NCI-H526 (cell line): ENCODE data around the gene SWI5.
A peak's percentile ranks its signal among the peaks of the same experiment; 100 is the strongest.
"Not testable (repeated sequence)": the region's sequence is repeated elsewhere in the genome, so short reads cannot be mapped to it uniquely, and the experiment has no call there.

Source experiments
- DNase-seq, 2 experiments: peaks; one replicate each; lab custom pipeline; 2025; lab: John Stamatoyannopoulos, UW

The SWI5 gene

GRCh38 chr9:128276008-128276573 lies at the start of gene SWI5:
Gene SWI5 (plus strand): TSS chr9:128276276.
- peak; percentile 89 to 98 for DNase-seq

DNA sequence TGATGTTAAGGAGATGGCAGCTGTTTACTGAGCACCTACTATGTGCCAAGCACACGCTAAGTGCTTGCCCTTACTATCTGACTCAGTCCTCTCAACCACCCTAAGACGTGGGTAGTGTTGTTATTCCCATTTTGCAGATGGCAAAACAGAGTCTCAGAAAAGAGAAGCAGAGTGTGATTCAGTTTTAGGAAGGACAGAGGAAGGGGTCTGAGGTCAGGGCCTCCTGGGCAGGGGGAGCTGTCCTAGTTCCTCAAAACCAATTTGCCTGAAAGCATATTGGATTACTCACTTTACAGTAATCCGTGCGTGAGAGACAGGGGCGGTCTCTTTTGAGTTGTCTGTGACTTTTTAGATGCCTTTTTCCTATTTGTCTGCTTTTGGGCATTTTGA lies 49.7 kb upstream of the SWI5 start:
- no peak for DNase-seq

DNA sequence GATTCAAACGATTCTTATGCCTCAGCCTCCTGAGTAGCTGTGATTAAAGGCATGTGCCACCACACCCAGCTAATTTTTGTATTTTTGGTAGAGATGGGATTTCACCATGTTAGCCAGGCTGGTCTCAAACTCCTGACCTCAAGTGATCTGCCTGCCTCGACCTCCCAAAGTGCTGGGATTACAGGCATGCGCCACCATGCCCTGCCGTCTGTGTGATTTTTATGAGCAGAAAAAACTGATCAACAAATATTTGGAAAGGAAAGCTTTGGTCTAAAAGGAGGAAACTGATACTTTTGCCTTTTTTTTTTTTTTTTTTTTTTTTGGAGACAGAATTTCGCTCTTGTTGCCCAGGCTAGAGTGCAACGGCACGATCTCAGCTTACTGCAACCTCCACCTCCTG lies 45.2 kb upstream of the SWI5 start:
- not testable (repeated sequence) for DNase-seq

DNA sequence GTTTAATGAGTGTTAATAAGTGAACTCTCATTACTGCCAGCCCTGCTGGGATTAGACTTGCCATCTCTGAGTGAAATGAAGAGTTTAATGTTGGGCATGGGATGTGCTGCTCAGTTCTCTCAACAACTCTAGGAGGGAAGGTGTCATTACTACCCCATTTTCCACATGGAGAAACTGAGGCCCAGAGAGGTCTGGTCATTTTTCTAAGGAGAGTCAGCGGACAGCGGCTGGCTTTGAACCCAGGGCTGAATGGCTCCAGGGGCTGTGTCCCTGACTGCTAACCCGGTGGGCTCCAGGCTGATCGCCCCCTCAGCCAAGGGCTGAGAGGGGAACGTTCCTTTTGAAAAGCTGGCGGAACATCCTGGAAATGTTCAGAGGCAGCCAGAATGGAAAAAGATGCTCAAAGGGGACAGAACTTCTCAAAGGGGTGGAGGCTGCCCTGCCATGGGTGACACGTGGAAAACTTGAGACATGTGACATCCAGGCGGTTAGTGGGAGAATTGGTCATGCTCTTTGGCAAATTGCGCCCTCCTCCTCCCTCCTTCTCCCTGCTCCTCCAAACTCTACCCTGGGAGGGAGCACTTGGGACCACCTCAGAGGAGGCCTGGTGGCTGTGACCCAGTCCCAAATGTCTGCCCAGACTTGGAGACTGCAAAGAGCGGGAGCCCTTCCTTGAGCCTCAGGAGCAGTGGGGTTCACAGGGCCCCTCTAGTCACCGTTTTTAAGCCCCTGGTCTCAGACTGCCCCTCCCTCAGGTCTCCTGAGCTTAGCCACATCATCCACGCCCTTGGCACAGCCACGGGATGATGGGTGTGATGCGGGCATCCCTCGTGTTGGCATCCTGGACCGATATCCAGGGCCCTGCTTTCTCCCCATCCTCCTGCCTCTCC lies 44.2 kb upstream of the SWI5 start:
- DNase-seq, result no peak

DNA sequence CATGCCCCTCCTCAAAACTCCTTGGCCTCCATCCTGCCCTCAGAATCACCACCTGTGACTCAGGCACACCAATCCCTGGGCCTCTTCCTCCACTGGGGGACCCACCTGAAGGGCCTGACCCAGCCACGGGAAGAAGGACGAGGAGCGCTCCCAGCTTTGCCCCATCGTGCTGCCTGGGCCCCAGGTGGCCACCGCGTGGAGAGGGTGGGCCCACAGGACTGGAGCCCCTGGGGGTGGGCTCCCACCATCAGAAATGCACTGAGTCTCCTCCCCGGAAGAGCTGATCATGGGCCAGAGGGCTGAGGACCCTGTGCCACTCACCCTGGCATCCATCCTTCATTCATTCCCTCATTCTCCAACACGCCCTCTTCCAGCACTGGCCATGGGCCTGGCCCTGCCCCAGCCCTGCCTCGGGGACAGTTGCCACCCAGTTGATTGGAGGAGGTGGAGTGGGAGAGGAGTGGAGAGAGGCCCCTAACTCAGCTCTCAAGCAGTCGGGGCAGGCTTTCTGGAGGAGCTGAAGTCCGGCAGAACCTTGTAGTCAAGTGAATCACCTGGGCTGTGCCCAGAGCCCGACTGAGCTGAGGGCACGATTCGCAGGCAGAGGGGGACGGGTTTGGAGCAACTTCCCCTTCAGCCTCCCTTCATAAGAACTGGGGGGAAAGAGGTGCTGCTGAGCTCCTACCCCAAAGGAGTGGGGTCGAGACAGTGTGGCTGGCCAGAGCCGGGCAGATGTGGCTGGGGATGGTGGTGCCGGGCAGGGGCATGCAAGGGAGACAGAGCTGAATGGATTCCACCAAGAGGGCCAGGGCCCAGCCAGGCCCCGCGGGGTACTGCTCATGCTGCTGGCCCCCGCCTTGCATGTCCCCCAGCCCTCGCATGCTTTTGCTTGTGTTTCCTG lies 43.3 kb upstream of the SWI5 start:
- DNase-seq, result no peak

DNA sequence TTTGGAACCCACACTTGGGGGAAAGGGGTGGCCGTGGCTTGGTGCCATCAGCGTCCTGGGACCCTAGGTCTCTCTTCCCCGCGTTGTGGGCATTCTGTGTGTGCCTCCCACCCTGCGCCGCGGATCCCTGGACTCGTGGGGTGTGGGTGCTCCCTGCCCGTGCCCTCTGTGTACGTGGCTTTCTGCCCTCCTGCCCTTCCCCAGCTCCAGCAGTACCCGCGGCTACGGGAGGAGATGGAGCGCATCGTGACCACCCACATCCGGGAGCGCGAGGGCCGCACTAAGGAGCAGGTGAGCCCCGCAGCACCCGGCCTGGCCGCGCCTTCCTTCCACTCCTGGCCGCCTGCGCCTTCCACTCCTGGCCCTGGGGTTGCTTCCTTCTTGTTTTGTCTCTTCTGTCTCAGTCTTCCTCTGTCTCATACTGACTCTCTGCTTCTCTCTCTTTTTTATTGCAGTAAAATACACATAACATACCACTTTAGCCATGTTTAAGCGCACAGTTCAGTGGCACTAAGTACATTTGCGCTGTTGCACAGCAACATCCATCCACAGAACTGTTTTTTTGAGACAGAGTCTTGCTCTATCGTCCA lies 42.2 kb upstream of the SWI5 start:
- DNase-seq, result no peak

- no peak for DNase-seq
Observed at GRCh38 chr9:128242124-128242523, 34.0 kb upstream of the SWI5 start.

GRCh38 chr9:128242828-128243214 lies 33.3 kb upstream of the SWI5 start:
- no peak for DNase-seq

DNA sequence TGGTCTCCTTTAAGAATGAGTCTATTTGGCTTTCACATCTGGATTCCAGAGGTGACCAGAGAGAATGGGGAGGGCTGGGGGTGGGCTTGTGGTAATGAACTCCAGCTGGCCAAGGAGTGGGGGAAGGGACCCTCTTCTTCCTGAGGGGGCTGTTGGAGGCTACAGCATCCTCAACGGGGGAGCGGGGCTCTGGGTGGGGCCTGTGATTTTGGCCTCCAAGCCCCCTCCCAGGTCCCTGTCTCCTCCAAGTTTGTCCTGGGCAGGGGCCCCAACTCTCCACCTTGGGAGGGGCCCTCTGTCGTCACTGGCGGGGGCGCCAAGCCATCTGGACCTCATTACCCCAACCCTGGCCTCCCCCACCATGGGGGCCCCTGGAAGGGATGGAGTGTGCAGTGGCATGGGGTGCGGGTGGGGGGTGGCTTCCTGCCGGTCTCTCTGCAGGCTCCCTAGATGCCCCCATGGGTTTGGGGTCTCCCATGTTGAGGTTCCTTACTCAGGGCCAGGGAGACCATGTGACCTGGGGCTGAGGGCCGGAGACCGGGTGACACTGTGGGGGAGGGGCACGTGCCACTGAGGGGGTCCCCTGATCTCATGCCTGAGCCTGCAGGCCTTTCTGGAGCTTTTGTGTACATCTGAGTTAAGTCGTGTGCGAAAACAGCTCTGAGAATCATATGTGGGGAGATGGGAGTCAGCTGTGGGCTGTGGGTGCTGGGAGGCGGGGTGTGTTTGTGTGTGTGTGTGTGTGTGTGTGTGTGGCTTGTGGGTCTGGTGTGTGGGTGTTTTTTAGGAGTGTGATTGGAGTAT lies 32.7 kb upstream of the SWI5 start:
- no peak for DNase-seq

DNA sequence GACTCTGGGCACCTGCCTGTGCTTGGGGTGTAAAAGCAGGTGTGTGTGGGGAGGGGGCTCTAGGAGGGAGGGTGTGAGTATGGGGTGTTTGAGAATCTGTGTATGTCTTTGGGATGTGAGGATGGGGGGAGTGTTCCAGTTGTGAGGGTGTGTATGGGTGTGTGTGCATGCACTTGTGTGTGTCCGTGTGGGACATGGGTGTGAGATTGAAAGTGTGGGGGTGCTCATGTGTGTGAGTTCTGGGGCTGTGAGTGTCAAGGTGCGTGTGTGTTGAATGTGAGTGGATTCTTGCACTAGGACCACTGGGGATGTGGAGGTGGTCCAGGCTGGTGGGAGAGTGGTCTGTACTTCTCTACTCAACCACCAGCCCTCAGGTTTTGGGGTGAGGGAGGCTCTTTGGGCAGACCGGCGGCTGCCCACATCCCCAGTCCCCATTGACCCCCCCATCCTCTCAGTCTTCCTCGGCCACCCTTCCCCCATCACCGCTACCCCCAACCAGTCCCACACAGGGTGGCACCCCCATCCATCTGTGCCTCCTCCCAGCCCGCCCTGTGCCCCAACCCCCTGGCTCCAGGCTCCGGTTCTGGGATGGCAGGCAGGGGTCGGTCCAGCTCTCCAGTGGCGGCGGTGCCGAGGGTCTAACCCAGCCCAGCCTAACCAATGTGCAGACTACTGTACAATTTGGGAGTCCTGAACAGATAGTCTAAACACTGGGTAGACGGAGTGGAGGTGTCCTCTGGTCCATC lies 31.8 kb upstream of the SWI5 start:
- no peak for DNase-seq

DNA sequence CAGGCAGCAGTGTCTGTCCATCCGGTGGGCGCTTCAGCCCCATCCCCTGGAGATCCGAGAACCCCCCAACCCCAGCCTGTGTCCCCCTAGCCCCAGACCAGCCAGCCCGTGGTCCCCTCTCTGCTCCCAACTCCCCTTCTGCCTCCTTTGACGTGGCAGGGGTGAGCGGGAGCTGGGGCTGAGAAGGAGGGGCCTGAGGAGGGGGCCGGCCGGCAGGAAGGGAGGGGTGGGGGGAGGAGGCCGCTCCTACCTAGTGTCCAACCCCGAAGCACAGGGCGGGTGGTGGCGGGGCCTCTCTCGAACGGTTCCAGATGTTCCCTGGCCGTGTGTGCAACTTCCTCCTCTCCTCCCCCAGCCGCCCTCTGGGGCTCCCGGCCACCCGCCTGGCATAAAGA lies 31.2 kb upstream of the SWI5 start:
- no peak for DNase-seq

DNA sequence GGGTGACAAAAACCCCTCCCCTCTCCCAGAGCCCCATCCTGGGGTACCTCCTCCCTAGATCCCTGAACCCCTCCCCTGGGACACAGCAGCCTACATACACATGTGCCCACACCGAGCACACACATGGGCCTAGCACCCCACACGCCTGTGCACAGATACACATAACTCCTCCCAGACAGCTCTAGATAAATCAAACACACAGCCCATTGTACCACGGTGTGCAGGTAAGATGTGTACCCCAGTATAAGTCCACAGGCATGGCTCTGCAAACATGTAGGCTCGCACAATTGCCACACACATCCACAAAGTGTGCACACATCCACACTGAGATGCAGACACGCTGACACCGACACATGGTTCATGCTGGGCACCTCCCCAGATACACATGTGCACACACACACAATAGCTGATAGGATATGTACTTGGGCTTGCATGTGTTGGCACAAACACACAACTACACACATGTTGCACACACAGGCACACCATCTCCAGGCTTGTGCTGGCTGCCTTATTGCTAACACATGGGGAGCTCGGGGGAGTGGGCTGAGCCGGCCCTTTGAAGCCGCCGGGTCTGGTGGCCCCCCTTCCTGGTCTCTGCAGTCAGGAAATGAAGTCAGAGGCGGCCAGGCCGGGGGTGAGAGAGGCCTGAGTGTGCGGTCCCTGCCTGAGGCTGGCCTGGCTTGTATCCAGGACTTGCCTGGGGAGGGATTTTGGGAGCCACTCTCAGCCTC lies 30.5 kb upstream of the SWI5 start:
- DNase-seq, result no peak

DNA sequence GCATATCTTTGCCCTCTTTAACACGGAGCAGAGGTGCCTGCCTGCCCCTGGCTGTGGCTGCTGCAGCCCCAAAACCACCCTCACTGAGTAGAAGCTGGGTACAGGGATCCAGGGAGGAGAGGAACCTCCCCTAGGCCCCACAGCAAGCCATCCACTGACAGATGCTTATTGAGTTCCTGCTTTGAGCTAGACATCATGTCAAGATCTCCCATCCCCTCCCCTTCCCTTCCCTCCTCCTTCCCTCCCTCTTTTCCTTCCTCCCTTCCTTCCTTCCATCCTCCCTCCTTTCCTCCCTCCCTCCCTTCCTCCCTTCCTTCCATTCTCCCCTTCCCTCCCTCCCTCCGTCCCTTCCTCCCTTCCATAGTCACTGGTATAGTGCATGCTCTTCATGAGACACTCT lies 29.6 kb upstream of the SWI5 start:
- DNase-seq, result no peak

DNA sequence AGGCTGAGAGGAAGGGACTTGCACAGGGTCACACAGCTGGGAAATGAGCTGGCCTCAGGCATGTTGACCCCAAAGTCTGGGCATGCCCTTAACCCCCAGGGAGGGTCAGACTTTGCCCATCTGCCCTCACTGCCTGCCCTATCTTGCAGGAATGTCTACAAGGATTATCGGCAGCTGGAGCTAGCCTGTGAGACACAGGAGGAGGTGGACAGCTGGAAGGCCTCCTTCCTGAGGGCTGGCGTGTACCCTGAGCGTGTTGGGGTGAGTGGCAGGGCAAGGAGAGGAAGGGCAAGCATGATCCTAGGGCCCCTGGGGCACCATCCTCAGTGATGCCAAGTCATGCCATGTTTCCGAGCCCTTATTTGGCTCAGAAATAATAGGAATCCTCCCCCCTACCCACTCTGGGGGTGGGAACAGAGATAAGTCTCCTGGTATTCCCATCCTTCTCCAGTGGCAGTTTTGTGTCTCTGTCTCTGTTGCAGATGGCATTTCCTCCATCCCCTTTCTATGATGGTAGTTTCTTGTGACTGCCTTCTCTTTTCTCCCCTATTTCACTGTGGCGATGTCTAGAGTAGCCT lies 28.8 kb upstream of the SWI5 start:
- DNase-seq, result no peak

DNA sequence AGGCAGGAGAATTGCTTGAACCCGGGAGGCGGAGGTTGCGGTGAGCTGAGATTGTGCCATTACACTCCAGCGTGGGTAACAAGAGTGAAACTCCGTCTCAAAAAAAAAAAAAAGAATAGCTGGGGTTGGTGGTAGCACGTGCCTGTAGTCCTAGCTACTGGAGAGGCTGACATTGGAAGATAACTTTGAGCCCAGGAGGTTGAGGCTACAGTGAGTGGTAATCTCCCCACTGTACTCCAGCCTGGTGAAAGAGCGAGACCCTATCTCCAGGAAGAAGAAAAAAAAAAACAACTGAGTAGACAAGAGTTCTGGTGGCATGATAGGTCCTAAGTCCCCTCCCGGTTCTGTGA lies 26.5 kb upstream of the SWI5 start:
- DNase-seq, result no peak

- peak in 1 of 2 experiments; percentile 18 for DNase-seq
Observed at GRCh38 chr9:128249908-128250838, 25.9 kb upstream of the SWI5 start.

GRCh38 chr9:128250839-128251731 lies 25.0 kb upstream of the SWI5 start:
- no peak for DNase-seq

DNA sequence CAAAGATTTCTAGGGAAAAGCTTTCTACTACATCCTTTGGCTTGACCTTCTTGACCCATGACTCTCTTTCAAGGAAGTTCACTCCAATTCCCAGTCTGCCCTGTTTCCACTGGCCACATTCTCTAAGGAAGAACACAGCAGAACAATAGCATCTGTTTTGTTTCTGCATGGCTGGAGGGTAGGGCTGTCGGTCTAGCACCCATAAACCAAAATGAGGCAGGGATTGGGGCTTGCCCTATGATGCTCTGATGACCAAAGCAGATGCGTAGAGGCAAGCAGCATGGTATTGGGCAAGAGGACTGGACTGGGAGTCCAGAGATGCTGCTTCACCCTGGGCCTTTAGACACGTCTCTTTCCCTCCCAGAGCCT lies 24.4 kb upstream of the SWI5 start:
- DNase-seq, result no peak
